K562 (cell line): ENCODE measurements around the gene GIPC3. TPM values are rescaled to one million over a fixed set of nuclear protein-coding genes. Genes with fewer than 3 reads are reported as not detected.

Experiments used
- ATAC-seq: fragments of 200-7000 bp; cut with Tn5 transposase; 3 replicates; pipeline ENCODE4 v1.9.1; 2020; ENCODE audit warnings: moderate library complexity
- BruUV-seq: library from RNA; stranded (reverse); fragments of 400-500 nt; replicated peaks from 2 replicates; lab custom pipeline; 2021; lab: Mats Ljungman, UMichigan
- CTCF ChIA-PET: fragments of 300-600 bp; formaldehyde crosslinking; extraction: SDS; loops from one replicate; lab custom pipeline; 2021; ENCODE audit warnings: low intra/inter-chr PET ratio; lab: Yijun Ruan, JAX
- POLR2A ChIA-PET: fragments of 300-600, 350-650 bp; sonication (Branson Sonifier 250); formaldehyde crosslinking; extraction: SDS; loops from one replicate; lab custom pipeline; 2021; ENCODE audit warnings: antibody characterized with exemption, inconsistent platforms; lab: Yijun Ruan, JAX
- DNase-seq, 4 experiments: peaks; one replicate each; pipeline versions ENCODE4 v3.0.0 to v3.0.0-alpha.2; 2011 to 2018; ENCODE audit warnings: low spot score in 3 of 4, mixed read lengths in 3 of 4; ENCODE audit errors: extremely low read depth in 1 of 4
- FAIRE-seq: peaks from 2 replicates; lab custom pipeline; 2011; peaks lifted over from hg19 to GRCh38; lab: Jason Lieb, UNC
- H2AFZ ChIP-seq: 2 replicates; pipeline ENCODE4 v1.6.0; 2011; ENCODE audit warnings: low read depth, low read length, control low read depth, inconsistent platforms
- H3K27ac ChIP-seq: fragments of 200-600 bp; 3 replicates; pipeline ENCODE4 v1.8.0; 2011; ENCODE audit warnings: low read depth, mild to moderate bottlenecking, control low read depth, inconsistent platforms, low read length, moderate library complexity, mixed read lengths; ENCODE audit errors: extremely low read depth
- H3K27me3 ChIP-seq, 2 experiments: fragments of 300-600 bp in 1 of 2; 2 replicates in 1 of 2; 3 replicates in 1 of 2; pipeline versions ENCODE4 v1.6.0 to v1.8.0; 2011; ENCODE audit warnings: inconsistent platforms in 2 of 2, low read length in 2 of 2, mild to moderate bottlenecking in 1 of 2, mixed read lengths in 1 of 2, moderate library complexity in 1 of 2; ENCODE audit not compliant: control insufficient read depth in 2 of 2, insufficient read depth in 2 of 2
- H3K36me3 ChIP-seq: fragments of 300-600 bp; 3 replicates; pipeline ENCODE4 v1.8.0; 2011; ENCODE audit warnings: mild to moderate bottlenecking, low read length, inconsistent platforms; ENCODE audit not compliant: control insufficient read depth, insufficient read depth
- H3K4me1 ChIP-seq, 2 experiments: fragments of 200-600 bp in 1 of 2; replicated peaks in 1 of 2; 2 replicates in 1 of 2; 3 replicates in 1 of 2; pipeline versions ENCODE4 v1.5.1 to v1.8.0; 2011; ENCODE audit warnings: inconsistent platforms in 2 of 2, low read length in 2 of 2, mild to moderate bottlenecking in 1 of 2, mixed read lengths in 1 of 2, moderate library complexity in 1 of 2; ENCODE audit not compliant: control insufficient read depth in 2 of 2, insufficient read depth in 2 of 2
- H3K4me2 ChIP-seq: 2 replicates; pipeline ENCODE4 v1.6.1; 2011; ENCODE audit warnings: low read length, control low read depth, inconsistent platforms, mixed read lengths; ENCODE audit not compliant: insufficient read depth
- H3K4me3 ChIP-seq: fragments of 200-600 bp; sonication (generic), shearing (Covaris generic); 2 replicates; pipeline ENCODE4 v1.5.1; 2016; ENCODE audit warnings: control low read depth, inconsistent platforms
- H3K79me2 ChIP-seq: fragments of 200-600 bp; 3 replicates; pipeline ENCODE4 v1.8.0; 2011; ENCODE audit warnings: low read length, inconsistent platforms; ENCODE audit not compliant: control insufficient read depth, insufficient read depth
- H3K9ac ChIP-seq, 2 experiments: 2 replicates each; pipeline versions ENCODE4 v1.6.0 to v1.6.1; 2011; ENCODE audit warnings: low read depth in 2 of 2, low read length in 2 of 2, control low read depth in 1 of 2, inconsistent platforms in 1 of 2, mild to moderate bottlenecking in 1 of 2, mixed read lengths in 1 of 2; ENCODE audit not compliant: insufficient read depth in 1 of 2
- H3K9me1 ChIP-seq: one replicate; pipeline ENCODE4 v1.6.0; 2011; ENCODE audit warnings: inconsistent platforms, mild to moderate bottlenecking, low read length, moderate library complexity; ENCODE audit not compliant: control insufficient read depth, insufficient read depth
- H3K9me3 ChIP-seq: replicated peaks from 2 replicates; pipeline ENCODE4 v1.5.1; 2011; ENCODE audit warnings: low read depth, low read length, inconsistent platforms; ENCODE audit not compliant: control insufficient read depth, insufficient read depth
- H4K20me1 ChIP-seq: replicated peaks from 2 replicates; pipeline ENCODE4 v1.6.1; 2011; ENCODE audit warnings: low read length, inconsistent platforms, mixed read lengths; ENCODE audit not compliant: control insufficient read depth, insufficient read depth
- BCL6 ChIP-seq: fragments of 250-450 bp; sonication (Bioruptor Pico); IDR thresholded peaks from 2 replicates; pipeline ENCODE4 v1.4.0; 2020
- CBX1 ChIP-seq: sonication (generic); IDR thresholded peaks from 2 replicates; pipeline ENCODE4 v1.6.1; 2016; ENCODE audit warnings: antibody characterized with exemption, low read depth, mild to moderate bottlenecking
- E2F3 ChIP-seq: fragments of 250-450 bp; sonication (Bioruptor Pico); IDR thresholded peaks from 2 replicates; pipeline ENCODE4 v1.4.0; 2020; ENCODE audit warnings: mild to moderate bottlenecking
- E2F5 ChIP-seq: sonication (generic); formaldehyde crosslinking; IDR thresholded peaks from 2 replicates; pipeline ENCODE4 v1.8.0; 2022; ENCODE audit warnings: mild to moderate bottlenecking, missing genetic modification reagents
- ELF4 ChIP-seq: fragments of 450-650 bp; formaldehyde crosslinking; IDR thresholded peaks from 2 replicates; pipeline ENCODE4 v1.4.0; 2022; ENCODE audit warnings: missing genetic modification characterization
- FOXK1 ChIP-seq: sonication (generic); formaldehyde crosslinking; IDR thresholded peaks from 2 replicates; pipeline ENCODE4 v1.8.0; 2022; ENCODE audit warnings: missing genetic modification reagents, mild to moderate bottlenecking, borderline replicate concordance
- KDM2B ChIP-seq: fragments of 250-450 bp; sonication (Bioruptor Pico); IDR thresholded peaks from 2 replicates; pipeline ENCODE4 v1.8.0; 2021; ENCODE audit warnings: mild to moderate bottlenecking, moderate library complexity
- MYC ChIP-seq, 2 experiments: fragments of 250-450 bp in 1 of 2; sonication (Bioruptor Pico) in 1 of 2; IDR thresholded peaks; 2 replicates each; pipeline versions ENCODE4 v1.5.1 to v1.6.1; 2012 to 2021; ENCODE audit warnings: low read depth in 2 of 2, borderline replicate concordance in 1 of 2, improper control_type of control experiment in 1 of 2, low read length in 1 of 2, mild to moderate bottlenecking in 1 of 2, moderate library complexity in 1 of 2
- PHF8 ChIP-seq: fragments of 200-600 bp; sonication (generic); IDR thresholded peaks from 2 replicates; pipeline ENCODE4 v1.6.1; 2012; ENCODE audit warnings: mixed run types, mild to moderate bottlenecking, inconsistent platforms, low read length, moderate library complexity, borderline replicate concordance
- PTBP1 ChIP-seq: fragments of 200-400 bp; formaldehyde crosslinking; IDR thresholded peaks from 2 replicates; pipeline ENCODE4 v1.6.1; 2017; ENCODE audit warnings: low read depth, low read length
- SMARCA4 ChIP-seq: fragments of 450-650 bp; IDR thresholded peaks from 2 replicates; pipeline ENCODE4 v1.6.1; 2016
- SP2 ChIP-seq: IDR thresholded peaks from 2 replicates; pipeline ENCODE4 v1.6.1; 2011; ENCODE audit warnings: mild to moderate bottlenecking, low read depth, low read length, moderate library complexity; ENCODE audit not compliant: poor library complexity, severe bottlenecking; ENCODE audit errors: extremely low read depth
- SRSF7 ChIP-seq: fragments of 200-400 bp; formaldehyde crosslinking; optimal IDR thresholded peaks from 2 replicates; pipeline ENCODE3; 2017; ENCODE audit warnings: mild to moderate bottlenecking, low read depth, low read length
- TBP ChIP-seq: optimal IDR thresholded peaks from 2 replicates; pipeline ENCODE3; 2011; ENCODE audit warnings: low read depth, low read length, improper control_type of control experiment
- TEAD2 ChIP-seq: fragments of 450-650 bp; IDR thresholded peaks from 2 replicates; pipeline ENCODE4 v1.6.1; 2016; ENCODE audit warnings: missing genetic modification characterization, control low read depth, missing compliant biosample characterization
- ZNF24 ChIP-seq: fragments of 450-650 bp; IDR thresholded peaks from 2 replicates; pipeline ENCODE4 v1.6.1; 2016
- ZNF518B ChIP-seq: fragments of 250-450 bp; sonication (Bioruptor Pico); IDR thresholded peaks from 2 replicates; pipeline ENCODE4 v1.5.0; 2021; ENCODE audit warnings: mild to moderate bottlenecking, moderate library complexity
- ZNF583 ChIP-seq: fragments of 250-450 bp; sonication (Bioruptor Pico); IDR thresholded peaks from 2 replicates; pipeline ENCODE4 v1.4.0; 2020
- WGBS: fragments of 100-300 bp; shearing (Covaris generic); methylation state at CpG from one replicate; pipeline ENCODE4 v1.1.6; 2016; ENCODE audit warnings: low coverage, mixed read lengths; ENCODE audit not compliant: insufficient coverage; ENCODE audit errors: missing lambda C conversion rate; 5-methylcytosine and 5-hydroxymethylcytosine counted together
- in situ Hi-C: fragments of 300-500 bp; cut with MboI; formaldehyde crosslinking; loops from 4 replicates; pipeline ENCODE4 v1.15.0; 2018; ENCODE audit warnings: inconsistent platforms, mixed read lengths
- intact Hi-C: fragments of 100-400 bp; cut with micrococcal nuclease; formaldehyde crosslinking; loops from 2 replicates; pipeline ENCODE4 v1.14.2; 2022
- polyA plus RNA-seq, 8 experiments: library from polyadenylated mRNA; depleted of rRNA in 4 of 8; stranded (reverse) in 5 of 8; unstranded in 3 of 8; fragments of >200 nt; fragmentation: Nextera tagmentation in 2 of 8; fragmentation: Illumina TruSeq in 1 of 8; extraction: Ambion mirVana in 2 of 8; extraction: Trizol in 1 of 8; gene quantifications; 2 replicates each; pipeline versions ENCODE4 v1.2.1 to v1.2.3, GENCODE V29; 2011 to 2014; ENCODE audit warnings: inconsistent platforms in 1 of 8, missing spikeins in 1 of 8
- total RNA-seq, 7 experiments: library from RNA; depleted of rRNA in 6 of 7; stranded (reverse); fragments of >200 nt in 6 of 7; fragmentation: Illumina TruSeq in 2 of 7; extraction: Trizol in 2 of 7; gene quantifications; 2 replicates each; pipeline versions ENCODE4 v1.2.1 to v1.2.3, GENCODE V29; 2011 to 2021; ENCODE audit warnings: low replicate concordance in 1 of 7

GIPC3 gene
- total and polyA plus RNA-seq, 9 of the 15 experiments (the other 6 are each of a cell fraction or from before 2014, with no cell fraction given): 0.03 to 3.6 (median 1.5) TPM; not detected in 1

DNA sequence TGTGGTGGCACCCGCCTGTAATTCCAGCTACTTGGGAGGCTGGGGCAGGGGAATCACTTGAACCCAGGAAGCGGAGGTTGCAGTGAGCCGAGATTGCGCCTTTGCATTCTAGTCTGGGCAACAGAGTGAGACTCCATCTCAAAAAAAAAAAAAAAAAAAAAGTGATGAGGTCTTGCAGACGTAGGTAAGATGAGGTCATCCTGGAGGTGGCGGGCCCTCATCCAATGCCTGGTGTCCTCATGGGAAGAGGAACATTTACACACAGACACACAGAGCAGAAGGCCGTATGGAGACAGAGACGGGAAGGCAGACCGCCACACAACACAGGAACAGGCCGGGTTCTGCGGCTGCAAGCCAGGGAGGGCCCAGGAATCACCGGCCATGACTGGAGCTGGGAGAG is 36.9 kb downstream of the GIPC3 start:
- no peaks in the 10 kb centered on the region for H3K9me1 ChIP-seq
- no peak overlapping the region for H3K27ac ChIP-seq
- H3K36me3 ChIP-seq: peaks cover 65% of the 10 kb centered on the region; the same call in 1 of the 3 replicates
- no peaks in the 10 kb centered on the region for H3K27me3 ChIP-seq
- peak overlapping the region in 1 of 2 experiments; percentile 10; a peak in 1 of 4 replicates for H3K9ac ChIP-seq
- no peak for FAIRE-seq
- H3K4me1 ChIP-seq: peaks cover 4 to 76% of the 10 kb centered on the region in 2 experiments
- CTCF ChIA-PET: interaction anchor here (0.6 kb wide), 1 partner anchor 37 kb away, joined by 8 read pairs; no protein-coding TSS in a partner anchor
- peaks cover 28% of the 10 kb centered on the region for H3K79me2 ChIP-seq
- H3K4me3 ChIP-seq: no peak overlapping the region
- no peak for TF ChIP-seq FOXK1 (CRISPR knock-in tag)
- TF ChIP-seq ELF4 (CRISPR knock-in tag): no peak
- TF ChIP-seq KDM2B: no peak
- TF ChIP-seq ZNF518B (CRISPR knock-in tag): no peak
- no peak for TF ChIP-seq TBP
- TF ChIP-seq ZNF583 (CRISPR knock-in tag): no peak
- TF ChIP-seq MYC (IDR thresholded peaks at IDR 0.05; ENCODE audit: low read depth, low read length): no peak
- TF ChIP-seq MYC (CRISPR knock-in tag; IDR thresholded peaks at IDR 0.05; ENCODE audit: borderline replicate concordance, low read depth): no peak
- TF ChIP-seq ZNF24: no peak
- no peak for TF ChIP-seq TEAD2 (tag)
- TF ChIP-seq PHF8: no peak
- no peak for TF ChIP-seq BCL6 (CRISPR knock-in tag)
- TF ChIP-seq E2F3 (CRISPR knock-in tag): no peak
- TF ChIP-seq CBX1: no peak
- no peak for TF ChIP-seq PTBP1
- no peak for TF ChIP-seq SMARCA4
- no peak for TF ChIP-seq E2F5
- no peak for TF ChIP-seq SRSF7
- no peak for TF ChIP-seq SP2
- TF ChIP-seq, all 486 proteins: peak for 0
- no peak for DNase-seq
- in situ Hi-C loops (no loop called here), intact Hi-C loops (no loop called here)
- POLR2A ChIA-PET: interaction anchor here (0.9 to 2.2 kb wide), 3 partner anchors 14 to 67 kb away, joined by 3 to 7 read pairs (median 3); partner anchors contain the start of gene GIPC3
- 92% methylated on average over 8 of the region's 12 CpGs for WGBS
- Histone ChIP-seq H3K4me2 (no peak overlapping the region), H4K20me1 (peaks cover 11% of the 10 kb centered on the region; the same call in 1 of the 2 replicates), H2AFZ (no peak overlapping the region), H3K9me3 (no peaks in the 10 kb centered on the region)
- BruUV-seq: no TSS peak
- ATAC-seq: no peak
